OCI-LY7 (cell line): ENCODE measurements around the gene NAA40. TPM values are rescaled to one million over a fixed set of nuclear protein-coding genes. Genes with fewer than 3 reads are reported as not detected.

Source experiments
- BruUV-seq: library from RNA; stranded (reverse); fragments of 400-500 nt; replicated peaks from 2 replicates; lab custom pipeline; 2021; lab: Mats Ljungman, UMichigan
- CTCF ChIA-PET: fragments of 300-600 bp; sonication (Branson Sonifier 250); formaldehyde crosslinking; loops from one replicate; lab custom pipeline; 2022; ENCODE audit warnings: antibody characterized with exemption; ENCODE audit not compliant: unreplicated experiment; lab: Charles Lee
- POLR2A ChIA-PET: fragments of 300-600 bp; sonication (Branson Sonifier 250); formaldehyde crosslinking; loops from one replicate; lab custom pipeline; 2022; ENCODE audit warnings: antibody characterized with exemption; lab: Charles Lee
- DNase-seq: peaks from one replicate; pipeline ENCODE4 v3.0.0-alpha.2; 2015; ENCODE audit warnings: low spot score
- H2AFZ ChIP-seq: fragments of 200-600 bp; sonication (generic), shearing (Covaris generic); 2 replicates; pipeline ENCODE4 v1.6.1; 2014; ENCODE audit warnings: mild to moderate bottlenecking, antibody characterized with exemption, low read length, moderate library complexity
- H3K27ac ChIP-seq: fragments of 200-600 bp; sonication (generic); 2 replicates; pipeline ENCODE4 v1.5.1; 2014; ENCODE audit warnings: mixed run types, low read depth, mild to moderate bottlenecking, moderate library complexity, low read length, inconsistent platforms; ENCODE audit not compliant: poor library complexity, severe bottlenecking
- H3K36me3 ChIP-seq: fragments of 200-600 bp; sonication (generic); 2 replicates; pipeline ENCODE4 v1.6.1; 2014; ENCODE audit warnings: mild to moderate bottlenecking, antibody characterized with exemption, low read length, moderate library complexity, mixed read lengths; ENCODE audit not compliant: insufficient read depth
- H3K4me1 ChIP-seq: fragments of 200-600 bp; sonication (generic); 2 replicates; pipeline ENCODE4 v1.5.1; 2014; ENCODE audit warnings: mild to moderate bottlenecking, low read length; ENCODE audit not compliant: insufficient read depth, poor library complexity, severe bottlenecking
- H3K4me2 ChIP-seq: fragments of 200-600 bp; sonication (generic); 2 replicates; pipeline ENCODE4 v1.6.1; 2014; ENCODE audit warnings: mild to moderate bottlenecking, low read length
- H3K4me3 ChIP-seq: fragments of 200-600 bp; sonication (generic); 2 replicates; pipeline ENCODE4 v1.5.1; 2014; ENCODE audit warnings: mild to moderate bottlenecking, low read depth, low read length; ENCODE audit not compliant: poor library complexity, severe bottlenecking
- H3K79me2 ChIP-seq: fragments of 200-600 bp; sonication (generic); 2 replicates; pipeline ENCODE4 v1.6.1; 2016; ENCODE audit warnings: low read depth, mild to moderate bottlenecking, low read length, moderate library complexity, mixed read lengths; ENCODE audit not compliant: insufficient read depth
- H3K9me2 ChIP-seq: fragments of 200-600 bp; sonication (generic); 2 replicates; pipeline ENCODE4 v1.6.1; 2016; ENCODE audit warnings: mild to moderate bottlenecking, low read length, mixed read lengths; ENCODE audit not compliant: insufficient read depth
- H3K9me3 ChIP-seq: fragments of 200-600 bp; sonication (generic); 2 replicates; pipeline ENCODE4 v1.6.1; 2014; ENCODE audit warnings: mild to moderate bottlenecking, mixed run types, low read length, mixed read lengths
- H4K20me1 ChIP-seq: fragments of 200-600 bp; sonication (generic); 2 replicates; pipeline ENCODE4 v1.6.1; 2014; ENCODE audit warnings: mild to moderate bottlenecking, antibody characterized with exemption, low read length, moderate library complexity, mixed read lengths; ENCODE audit not compliant: insufficient read depth
- EZH2phosphoT487 ChIP-seq: fragments of 200-600 bp; sonication (generic); IDR thresholded peaks from 2 replicates; pipeline ENCODE4 v1.6.1; 2018; ENCODE audit warnings: low read depth, borderline replicate concordance, mild to moderate bottlenecking, mixed run types, antibody characterized with exemption, low read length, moderate library complexity, mixed read lengths
- intact Hi-C: fragments of 100-400 bp; cut with micrococcal nuclease; formaldehyde crosslinking; loops from one replicate; pipeline ENCODE4 v1.10.0; 2022; ENCODE audit not compliant: unreplicated experiment
- total RNA-seq, 2 experiments: library from RNA; depleted of rRNA in 1 of 2; stranded (reverse); fragments of >200 nt in 1 of 2; shearing (Covaris generic) in 1 of 2; gene quantifications; 2 replicates each; pipeline ENCODE4 v1.2.3, GENCODE V29; 2014 to 2022
- TF ChIP-seq, protein P1 (sequence below): fragments of 200-600 bp; sonication (generic); conservative IDR thresholded peaks from 2 replicates; pipeline ENCODE4 v1.5.1; 2014; ENCODE audit warnings: mild to moderate bottlenecking, antibody characterized with exemption, low read length, moderate library complexity, mixed read lengths

Gene NAA40
- total RNA-seq, 2 experiments from 2014 or later: 24.5 to 45.5 TPM

GRCh38 chr11:63909591-63910506, 29.0 kb upstream of the NAA40 start:
- Histone ChIP-seq H2AFZ (no peak overlapping the region), H3K4me3 (no peak overlapping the region), H3K27ac (no peak overlapping the region), H4K20me1 (no peaks in the 10 kb centered on the region), H3K36me3 (peaks cover 41% of the 10 kb centered on the region), H3K79me2 (no peaks in the 10 kb centered on the region), H3K4me1 (no peaks in the 10 kb centered on the region), H3K4me2 (no peak overlapping the region), H3K9me3 (no peaks in the 10 kb centered on the region), H3K9me2 (no peaks in the 10 kb centered on the region)
- TF ChIP-seq EZH2phosphoT487: no peak
- TF ChIP-seq, protein P1, sequence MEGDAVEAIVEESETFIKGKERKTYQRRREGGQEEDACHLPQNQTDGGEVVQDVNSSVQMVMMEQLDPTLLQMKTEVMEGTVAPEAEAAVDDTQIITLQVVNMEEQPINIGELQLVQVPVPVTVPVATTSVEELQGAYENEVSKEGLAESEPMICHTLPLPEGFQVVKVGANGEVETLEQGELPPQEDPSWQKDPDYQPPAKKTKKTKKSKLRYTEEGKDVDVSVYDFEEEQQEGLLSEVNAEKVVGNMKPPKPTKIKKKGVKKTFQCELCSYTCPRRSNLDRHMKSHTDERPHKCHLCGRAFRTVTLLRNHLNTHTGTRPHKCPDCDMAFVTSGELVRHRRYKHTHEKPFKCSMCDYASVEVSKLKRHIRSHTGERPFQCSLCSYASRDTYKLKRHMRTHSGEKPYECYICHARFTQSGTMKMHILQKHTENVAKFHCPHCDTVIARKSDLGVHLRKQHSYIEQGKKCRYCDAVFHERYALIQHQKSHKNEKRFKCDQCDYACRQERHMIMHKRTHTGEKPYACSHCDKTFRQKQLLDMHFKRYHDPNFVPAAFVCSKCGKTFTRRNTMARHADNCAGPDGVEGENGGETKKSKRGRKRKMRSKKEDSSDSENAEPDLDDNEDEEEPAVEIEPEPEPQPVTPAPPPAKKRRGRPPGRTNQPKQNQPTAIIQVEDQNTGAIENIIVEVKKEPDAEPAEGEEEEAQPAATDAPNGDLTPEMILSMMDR: no peak
- ChIA-PET CTCF (no interaction called here), POLR2A (no interaction called here)
- BruUV-seq: TSS peak; percentile 37
- DNase-seq: no peak
- intact Hi-C loops: loop anchor here (5.0 kb wide), 1 partner anchor 37 kb away; no protein-coding TSS in a partner anchor

DNA sequence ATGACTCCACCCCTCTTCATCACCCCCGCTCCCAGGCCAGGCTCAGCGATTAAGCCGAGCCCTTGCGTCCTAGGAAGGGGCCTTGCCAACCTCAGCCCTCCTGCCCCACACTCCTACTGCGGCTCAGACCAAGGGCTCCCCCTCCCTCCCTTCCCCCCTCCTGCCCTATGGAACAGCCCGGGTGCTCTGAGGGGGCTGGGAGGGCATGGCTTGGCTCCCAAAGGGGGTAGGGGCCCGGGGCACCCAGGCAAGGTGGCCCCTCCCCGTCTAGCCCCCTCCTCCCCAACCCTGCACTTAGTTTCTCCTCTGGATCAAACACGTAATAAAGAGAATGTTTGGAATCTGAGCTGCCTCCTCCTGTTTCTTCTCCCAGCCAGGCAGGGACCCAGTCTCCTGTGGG, 28.1 kb upstream of the NAA40 start:
- Histone ChIP-seq H3K79me2 (no peaks in the 10 kb centered on the region), H4K20me1 (no peaks in the 10 kb centered on the region), H3K27ac (no peak overlapping the region), H3K9me2 (no peaks in the 10 kb centered on the region), H3K36me3 (peaks cover 33% of the 10 kb centered on the region; the same call in 1 of the 2 replicates), H3K4me1 (no peaks in the 10 kb centered on the region), H3K9me3 (no peaks in the 10 kb centered on the region), H2AFZ (no peak overlapping the region), H3K4me2 (no peak overlapping the region), H3K4me3 (no peak overlapping the region)
- no peak for DNase-seq
- ChIA-PET POLR2A (no interaction called here), CTCF (no interaction called here)
- intact Hi-C loops: no loop called here
- TF ChIP-seq EZH2phosphoT487: no peak
- TF ChIP-seq, protein P1: no peak
- no TSS peak for BruUV-seq

DNA sequence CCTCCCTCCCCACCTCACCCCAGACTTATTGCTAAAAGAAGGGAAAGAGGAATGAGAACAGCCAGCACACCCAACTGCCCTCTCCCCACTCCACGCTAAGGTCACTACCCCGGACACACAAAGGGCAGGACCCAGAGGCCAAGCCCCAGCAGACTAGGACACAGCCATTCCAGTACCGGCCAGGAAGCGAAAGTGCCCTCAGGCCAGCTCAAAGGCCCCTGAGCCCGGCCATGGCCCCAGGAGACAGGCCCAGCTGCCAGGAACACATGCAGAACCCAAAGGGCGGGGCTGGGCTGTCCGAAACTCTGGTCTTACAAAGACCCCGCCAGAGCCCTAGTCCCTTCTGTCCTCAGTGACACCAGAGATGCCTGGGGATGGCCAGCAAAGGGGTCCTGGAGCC, 27.4 kb upstream of the NAA40 start:
- DNase-seq: no peak
- intact Hi-C loops: no loop called here
- no peak overlapping the region for H2AFZ ChIP-seq
- no peak overlapping the region for H3K27ac ChIP-seq
- no TSS peak for BruUV-seq
- H3K4me1 ChIP-seq: peaks cover 7% of the 10 kb centered on the region
- H3K4me3 ChIP-seq: no peak overlapping the region
- ChIA-PET POLR2A (no interaction called here), CTCF (no interaction called here)
- no peak overlapping the region for H3K4me2 ChIP-seq
- no peaks in the 10 kb centered on the region for H3K9me3 ChIP-seq
- no peak for TF ChIP-seq EZH2phosphoT487
- TF ChIP-seq, protein P1: no peak
- H3K79me2 ChIP-seq: no peaks in the 10 kb centered on the region
- H3K36me3 ChIP-seq: peaks cover 28% of the 10 kb centered on the region; the same call in 1 of the 2 replicates
- no peaks in the 10 kb centered on the region for H3K9me2 ChIP-seq
- no peaks in the 10 kb centered on the region for H4K20me1 ChIP-seq
